AG20443 (cell line): Measurements from ENCODE around the gene AEBP2.

ENCODE experiments used
- DNase-seq: peaks from one replicate; pipeline ENCODE4 v3.0.0; 2012; ENCODE audit warnings: low spot score, mixed read lengths

AEBP2 gene

DNA sequence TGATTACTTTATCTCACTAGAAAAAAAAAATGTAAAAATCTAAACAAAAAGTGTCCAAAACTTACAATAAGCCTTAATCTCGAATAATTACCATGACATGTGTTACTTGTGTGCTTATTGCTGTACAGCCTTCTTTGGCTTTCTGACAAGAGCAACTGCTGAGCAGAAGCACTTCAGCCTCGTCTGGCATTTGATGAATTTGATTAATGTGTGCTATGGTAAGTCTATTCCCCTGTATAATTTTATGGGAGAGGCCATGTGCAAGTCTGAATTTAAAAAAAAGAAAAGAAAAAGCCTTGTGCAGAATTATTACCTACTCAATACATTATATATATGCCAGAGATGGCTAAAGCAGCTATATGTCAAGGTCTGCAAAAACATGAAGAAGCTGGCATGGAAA is 113.9 kb downstream of the AEBP2 start:
- no peak for DNase-seq

DNA sequence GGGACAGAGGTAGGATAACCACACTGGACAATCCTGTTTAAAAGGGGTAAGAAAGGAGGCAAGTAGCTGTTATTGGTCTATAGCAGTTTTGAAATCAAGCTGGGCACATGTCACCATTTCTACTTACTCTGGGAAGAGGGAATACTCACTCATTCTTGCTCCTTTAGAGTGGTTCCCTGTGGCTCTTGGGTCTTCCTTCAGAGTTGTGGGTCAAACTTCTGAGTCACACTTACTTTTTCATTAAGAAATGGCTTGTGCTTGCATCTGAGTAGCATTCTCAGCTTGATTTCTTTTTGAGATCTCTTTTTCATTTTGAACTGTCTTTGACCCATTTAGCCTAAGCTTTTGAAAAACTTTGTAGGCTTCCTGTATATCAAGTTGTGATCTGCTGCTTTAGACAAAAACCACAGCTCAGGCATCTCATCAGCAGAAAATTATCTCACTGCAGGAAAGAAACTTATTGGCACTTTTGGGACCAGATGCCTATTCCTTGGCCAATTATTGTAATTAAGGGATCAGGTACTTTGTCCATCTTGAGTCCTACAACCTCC is 122.2 kb downstream of the AEBP2 start:
- no peak for DNase-seq
